Vagina (tissue), 2 donors: ENCODE measurements around the gene MTURN.

Source experiments
- POLR2A ChIP-seq, 2 donors: fragments of 450-650 bp; IDR thresholded peaks; one replicate each; pipeline ENCODE4 v1.6.1; 2017; ENCODE audit warnings: antibody characterized with exemption in 2 of 2, mild to moderate bottlenecking in 2 of 2, moderate library complexity in 2 of 2
- TF ChIP-seq, protein P1 (sequence below), 3 experiments: fragments of 450-650 bp in 2 of 3; fragments of 200-600 bp in 1 of 3; sonication (generic) in 1 of 3; IDR thresholded peaks; one replicate each; pipeline ENCODE4 v1.5.1; 2017 to 2019; ENCODE audit warnings: antibody characterized with exemption in 3 of 3, mild to moderate bottlenecking in 2 of 3, moderate library complexity in 2 of 3

DNA sequence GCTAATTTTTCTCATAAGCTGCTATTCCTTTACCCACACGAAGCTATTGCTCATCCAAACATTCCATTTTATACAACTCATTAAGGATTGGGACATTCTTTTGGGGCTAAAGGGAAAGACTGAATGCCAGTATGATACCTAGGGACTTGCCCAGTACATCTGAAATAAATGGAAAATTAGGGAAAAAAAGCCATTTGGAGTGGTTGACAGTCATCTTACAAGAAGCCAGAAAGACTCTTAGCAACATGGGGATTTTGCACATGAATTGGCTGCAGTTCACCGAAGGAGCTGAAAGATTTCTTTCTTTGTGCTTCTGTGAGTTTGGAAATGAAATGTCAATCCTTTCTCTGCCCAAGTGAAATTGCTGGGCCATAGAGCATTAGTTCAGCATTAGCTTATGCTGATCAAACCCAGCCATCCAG is 43.3 kb upstream of the MTURN start:
- TF ChIP-seq POLR2A (IDR thresholded peaks at IDR 0.05) = no peak
- TF ChIP-seq, protein P1, sequence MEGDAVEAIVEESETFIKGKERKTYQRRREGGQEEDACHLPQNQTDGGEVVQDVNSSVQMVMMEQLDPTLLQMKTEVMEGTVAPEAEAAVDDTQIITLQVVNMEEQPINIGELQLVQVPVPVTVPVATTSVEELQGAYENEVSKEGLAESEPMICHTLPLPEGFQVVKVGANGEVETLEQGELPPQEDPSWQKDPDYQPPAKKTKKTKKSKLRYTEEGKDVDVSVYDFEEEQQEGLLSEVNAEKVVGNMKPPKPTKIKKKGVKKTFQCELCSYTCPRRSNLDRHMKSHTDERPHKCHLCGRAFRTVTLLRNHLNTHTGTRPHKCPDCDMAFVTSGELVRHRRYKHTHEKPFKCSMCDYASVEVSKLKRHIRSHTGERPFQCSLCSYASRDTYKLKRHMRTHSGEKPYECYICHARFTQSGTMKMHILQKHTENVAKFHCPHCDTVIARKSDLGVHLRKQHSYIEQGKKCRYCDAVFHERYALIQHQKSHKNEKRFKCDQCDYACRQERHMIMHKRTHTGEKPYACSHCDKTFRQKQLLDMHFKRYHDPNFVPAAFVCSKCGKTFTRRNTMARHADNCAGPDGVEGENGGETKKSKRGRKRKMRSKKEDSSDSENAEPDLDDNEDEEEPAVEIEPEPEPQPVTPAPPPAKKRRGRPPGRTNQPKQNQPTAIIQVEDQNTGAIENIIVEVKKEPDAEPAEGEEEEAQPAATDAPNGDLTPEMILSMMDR (IDR thresholded peaks at IDR 0.05) = no peak
